HT-29 (cell line): ENCODE data around the gene ATP2B2. TPM values are rescaled to one million over a fixed set of nuclear protein-coding genes. Genes with fewer than 3 reads are reported as not detected.
A peak's percentile ranks its signal among the peaks of the same experiment; 100 is the strongest.

Source experiments
- DNase-seq: peaks from one replicate; pipeline ENCODE4 v3.0.0-alpha.2; 2015; ENCODE audit warnings: low spot score
- total RNA-seq: library from RNA; depleted of rRNA; stranded (reverse); fragments of >200 nt; shearing (Covaris generic); gene quantifications from 2 replicates; pipeline ENCODE4 v1.2.3, GENCODE V29; 2014

Gene ATP2B2
- total RNA-seq, 1 experiment from 2014 or later: not detected

DNA sequence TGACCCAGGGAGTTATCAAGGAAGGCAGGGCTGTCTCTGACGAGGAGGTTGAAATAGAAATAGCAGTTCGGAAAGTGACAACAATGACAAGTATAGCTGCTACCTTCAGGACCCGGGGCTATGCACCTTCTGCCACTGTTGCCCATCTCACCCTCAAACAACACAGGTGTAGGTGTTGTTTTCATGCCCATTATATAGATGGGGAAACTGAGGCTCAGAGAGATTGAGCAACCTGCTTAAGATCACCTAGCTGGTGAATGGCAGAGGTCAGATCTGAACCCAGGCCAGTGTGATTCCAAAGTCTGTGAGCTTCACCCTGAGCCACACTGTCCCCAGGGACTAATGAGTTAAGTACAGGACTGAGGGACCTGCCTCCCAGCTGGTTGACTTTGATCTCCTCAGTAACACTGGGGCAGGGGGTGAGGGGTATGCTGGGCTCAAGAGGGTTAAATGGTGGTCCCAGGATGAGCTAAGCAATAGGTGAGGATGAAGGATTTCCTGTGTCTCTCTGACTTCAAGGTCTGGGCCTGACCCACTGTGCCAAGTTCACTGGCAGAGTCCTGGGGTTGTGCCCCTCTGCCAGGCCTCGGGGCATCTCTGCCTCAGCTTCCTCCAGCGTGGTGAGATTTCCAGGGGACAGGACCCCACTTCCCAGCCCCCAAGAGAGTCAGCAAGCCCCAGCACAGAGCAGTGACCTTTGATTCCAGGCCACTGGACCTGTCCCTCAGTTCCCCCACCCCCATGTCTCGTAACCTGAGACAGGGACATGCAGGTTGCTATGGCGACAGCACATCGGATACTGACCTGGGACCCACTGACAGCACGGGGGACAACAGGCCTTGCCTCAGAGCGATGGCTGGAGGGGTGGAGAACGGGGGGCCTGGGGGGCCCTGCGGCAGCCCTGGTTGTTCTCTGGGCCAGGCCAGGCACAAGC is 35.0 kb downstream of the ATP2B2 start:
- DNase-seq: no peak

DNA sequence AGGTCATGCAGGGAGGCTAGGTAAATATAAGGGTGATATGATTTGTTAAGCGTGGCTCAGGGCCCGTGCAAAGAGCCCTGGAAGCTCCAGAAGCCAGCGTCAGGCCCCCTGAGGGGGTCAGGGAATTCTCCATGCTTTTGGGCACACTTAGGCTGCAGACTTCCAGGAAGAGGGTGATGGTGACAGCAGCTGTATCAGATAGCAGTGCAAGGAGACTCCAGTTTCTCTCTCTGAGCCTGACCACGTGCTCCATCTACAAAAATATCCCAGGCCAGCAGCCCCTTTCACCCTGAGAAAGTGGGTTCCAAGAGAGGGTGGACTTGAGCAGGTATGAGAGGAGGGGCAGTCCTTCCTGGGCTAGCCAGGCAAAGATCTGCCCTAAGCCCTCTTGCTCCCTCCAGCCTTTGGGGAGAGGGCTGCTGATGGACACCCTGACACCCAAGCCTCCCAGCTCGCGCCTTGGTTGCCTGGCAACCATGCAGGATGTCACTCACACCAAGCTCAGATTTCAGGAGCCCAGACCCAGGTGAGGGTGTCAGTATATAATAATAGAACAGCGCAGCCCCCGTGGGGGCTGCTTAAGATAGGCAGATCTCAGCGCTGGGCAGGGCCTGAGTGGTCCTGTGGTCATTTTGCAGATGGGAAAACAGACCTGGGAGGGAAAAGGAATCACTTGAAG is 35.8 kb downstream of the ATP2B2 start:
- no peak for DNase-seq

DNA sequence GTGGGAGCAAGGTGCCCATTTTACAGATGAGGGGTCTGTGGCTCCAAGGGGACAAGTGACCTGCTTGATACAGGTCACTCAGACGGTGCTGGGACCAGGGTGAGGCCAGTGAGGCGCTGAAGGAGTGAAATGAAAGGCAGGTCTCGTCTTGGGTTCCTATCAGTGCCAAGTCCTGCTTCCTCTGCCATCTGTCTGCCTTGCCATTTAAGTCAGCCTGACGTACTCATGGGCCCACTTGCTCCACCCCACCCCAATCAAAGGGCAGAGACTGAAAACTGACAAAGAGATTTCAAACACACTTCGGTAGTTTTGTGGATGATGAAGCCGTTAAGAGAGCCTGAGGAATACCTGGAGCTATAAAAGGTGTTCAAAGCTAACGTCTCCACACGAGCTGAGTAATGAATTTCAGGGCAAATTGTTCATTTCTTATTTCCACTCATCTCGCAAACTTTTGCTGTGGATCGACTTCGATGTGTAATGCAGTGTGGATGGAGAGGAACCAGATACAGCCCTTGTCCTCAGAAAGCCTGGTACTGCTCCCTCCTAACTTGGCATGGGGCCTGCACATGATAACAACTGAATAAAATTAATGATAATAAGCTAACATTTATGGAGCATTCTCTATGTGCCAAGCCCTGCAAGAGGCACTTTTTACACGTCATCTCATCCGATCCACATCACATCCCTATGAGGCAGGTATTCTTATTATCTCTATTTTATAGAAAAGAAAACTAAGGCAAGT is 36.6 kb downstream of the ATP2B2 start:
- DNase-seq: no peak

DNA sequence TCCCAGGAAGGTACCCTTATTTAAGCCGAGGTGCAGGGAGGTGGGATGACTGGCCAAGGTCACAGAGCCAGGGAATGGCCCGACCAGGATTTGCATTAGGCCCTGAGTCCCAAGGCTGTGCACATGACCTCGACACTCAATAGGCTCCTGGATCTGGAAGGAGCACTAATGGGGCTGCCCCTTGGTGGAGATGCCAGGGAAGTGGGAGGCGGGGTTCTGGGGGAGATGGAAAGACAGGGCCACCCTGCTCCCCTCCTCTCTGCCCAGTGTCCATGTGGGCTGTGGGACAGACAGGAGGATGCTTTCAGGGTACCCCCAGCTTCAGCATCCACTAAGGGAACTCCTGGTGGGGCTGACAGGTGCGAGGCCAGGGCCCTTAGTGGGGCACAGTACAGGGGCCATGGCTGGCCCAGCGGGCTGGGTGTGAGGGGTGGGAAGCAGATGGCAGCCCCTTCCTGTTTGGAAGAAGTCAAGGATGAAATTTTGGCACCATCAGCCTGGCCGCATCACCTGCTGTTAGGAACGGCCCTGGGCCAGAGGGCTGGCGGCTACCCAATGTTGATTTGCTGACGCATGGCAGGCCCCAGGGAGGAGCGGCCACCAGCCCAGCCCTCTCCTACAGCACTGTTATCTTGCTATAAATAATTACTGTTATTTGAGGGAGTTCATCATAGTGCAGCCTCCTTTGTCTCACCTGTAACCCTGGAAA is 37.3 kb downstream of the ATP2B2 start:
- no peak for DNase-seq

DNA sequence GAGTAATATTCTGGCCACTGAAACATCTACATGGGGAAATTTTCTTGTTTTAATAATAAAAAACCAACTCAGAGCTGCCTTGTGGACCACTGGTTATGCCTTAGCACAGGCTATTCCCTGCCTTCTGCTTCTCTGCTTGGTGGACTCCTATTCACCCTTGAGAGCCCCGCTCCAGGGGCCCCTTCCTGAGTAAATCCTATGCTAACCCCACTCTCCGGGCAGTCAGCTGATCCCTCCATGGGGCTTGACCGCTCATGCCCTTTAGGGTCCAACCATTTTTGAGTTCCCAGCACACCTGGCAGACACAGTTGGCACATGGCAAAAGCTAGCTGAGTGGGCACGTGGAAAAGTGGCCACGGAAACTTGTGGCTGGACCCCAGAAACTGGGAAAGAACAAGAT is 38.2 kb downstream of the ATP2B2 start:
- DNase-seq: no peak

DNA sequence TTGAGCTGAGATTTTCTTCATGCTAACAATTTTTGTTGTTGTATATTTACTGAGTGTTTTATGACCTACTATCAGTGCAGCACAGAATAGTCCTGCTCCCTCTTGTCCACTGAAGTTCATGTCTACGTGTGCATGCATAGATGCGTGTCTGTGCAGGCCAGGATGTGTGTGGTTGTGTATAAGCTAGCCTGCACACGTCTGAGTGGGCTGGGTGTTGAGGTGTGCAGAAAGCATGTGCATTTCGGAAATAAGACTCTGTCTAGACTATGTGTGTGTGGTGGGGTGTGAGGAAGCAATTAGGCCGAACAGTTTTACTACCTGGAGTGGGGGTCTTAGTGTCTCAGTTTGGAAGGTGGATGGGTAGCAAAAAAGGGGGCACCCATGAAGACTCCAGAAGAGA is 39.2 kb downstream of the ATP2B2 start:
- DNase-seq: no peak

DNA sequence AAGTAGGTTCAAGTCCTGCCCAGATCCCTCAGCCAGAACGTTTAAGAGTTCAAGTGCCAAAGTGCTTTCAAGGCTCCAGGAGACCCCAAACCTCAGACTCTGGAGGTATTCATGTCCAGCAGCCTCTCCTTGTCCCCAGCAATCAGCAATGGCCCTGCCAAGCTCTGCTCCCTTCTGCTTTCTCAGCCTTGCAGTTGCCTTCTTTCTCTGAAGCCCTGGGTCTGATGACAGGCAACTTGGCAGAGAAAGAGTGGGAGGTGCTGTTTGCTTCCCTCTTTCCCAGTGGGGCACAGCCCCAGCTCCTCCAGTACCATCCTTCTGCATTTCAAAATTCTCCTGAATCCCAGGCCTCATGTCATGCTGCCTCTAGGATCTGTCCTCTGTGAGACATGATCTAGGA is 40.2 kb downstream of the ATP2B2 start:
- DNase-seq: no peak

DNA sequence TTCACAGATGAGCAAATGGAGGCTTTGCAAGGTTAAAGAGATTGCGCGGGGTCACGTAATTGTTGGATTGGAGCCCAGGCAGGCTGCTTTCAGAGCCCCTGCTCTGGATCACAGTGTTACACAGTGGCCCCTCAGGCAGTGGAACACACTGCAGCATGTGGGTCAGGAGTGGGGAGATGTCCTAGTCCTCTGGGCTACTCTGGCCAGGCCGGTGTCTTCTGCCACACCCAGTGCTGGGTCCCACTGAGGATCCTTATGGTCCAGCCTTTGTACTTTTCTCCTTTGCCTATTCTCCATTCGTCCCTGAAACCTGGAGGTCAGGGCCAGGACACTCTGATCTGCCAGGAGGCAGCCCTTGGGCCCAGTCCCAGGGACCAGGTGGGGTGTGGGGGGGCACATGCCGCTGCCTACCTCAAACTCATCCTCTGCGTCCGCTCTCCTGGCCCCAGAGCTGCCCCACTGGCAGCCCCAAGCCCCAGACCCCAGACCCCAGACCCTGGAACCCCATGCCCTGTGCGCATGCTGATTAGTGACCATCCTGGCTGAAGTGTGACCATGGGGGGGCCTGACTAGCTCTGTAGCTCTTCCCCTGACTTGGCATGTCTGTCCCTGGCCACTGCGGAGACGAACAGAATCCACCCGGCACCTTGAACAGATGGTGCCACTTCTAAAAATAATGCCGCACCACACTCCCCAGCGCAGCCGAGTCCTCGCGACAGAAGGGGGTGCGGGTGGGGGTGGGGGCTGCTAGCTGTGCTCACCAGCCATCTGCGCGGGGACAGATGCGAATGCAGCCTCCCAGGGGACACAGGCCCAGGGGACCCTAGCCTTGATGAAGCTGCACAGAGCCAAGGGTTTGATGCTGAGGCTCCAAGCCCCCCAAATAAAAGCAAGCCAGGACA is 41.6 kb downstream of the ATP2B2 start:
- DNase-seq: no peak

DNA sequence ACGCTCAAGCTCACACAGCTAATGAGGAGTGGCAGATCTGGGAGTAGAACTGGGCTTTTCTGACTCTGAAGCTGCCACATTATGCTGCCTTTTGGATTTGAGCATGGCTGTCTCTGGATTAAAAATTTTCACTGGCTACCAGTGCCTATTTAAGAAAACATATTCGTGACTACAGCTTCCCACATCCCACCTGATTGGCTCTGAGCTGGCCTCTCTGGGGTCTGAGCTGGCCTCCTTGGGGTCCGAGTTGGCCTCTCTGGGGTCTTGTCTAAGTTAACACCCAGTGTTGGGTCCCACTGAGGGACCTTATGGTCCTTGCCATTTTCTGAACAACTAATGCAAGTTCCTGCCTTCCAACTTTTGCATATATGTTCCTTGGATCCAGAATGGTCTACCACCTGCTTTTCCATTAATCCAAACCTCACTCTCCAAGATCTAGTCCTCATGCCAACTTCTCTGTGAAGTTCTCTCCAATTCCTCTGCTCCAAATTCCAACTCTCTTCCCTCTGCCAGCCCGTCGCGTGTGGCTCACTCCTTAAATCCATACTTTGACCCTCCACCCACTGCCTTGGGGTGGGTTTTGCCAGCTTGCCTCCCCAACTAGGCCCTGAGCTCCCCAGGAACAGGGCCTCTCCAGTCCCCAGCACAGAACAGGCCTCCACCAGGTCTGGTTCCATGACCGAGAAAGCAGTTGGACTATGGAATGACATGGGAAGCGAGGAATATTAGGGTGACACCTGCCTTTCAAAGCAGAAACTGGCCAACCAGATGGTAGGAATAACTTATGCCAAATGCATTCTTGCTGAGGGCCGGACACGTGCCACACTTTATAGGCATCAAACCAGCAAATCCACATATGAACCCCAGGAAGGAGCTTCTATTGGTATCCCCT is 42.5 kb downstream of the ATP2B2 start:
- no peak for DNase-seq

DNA sequence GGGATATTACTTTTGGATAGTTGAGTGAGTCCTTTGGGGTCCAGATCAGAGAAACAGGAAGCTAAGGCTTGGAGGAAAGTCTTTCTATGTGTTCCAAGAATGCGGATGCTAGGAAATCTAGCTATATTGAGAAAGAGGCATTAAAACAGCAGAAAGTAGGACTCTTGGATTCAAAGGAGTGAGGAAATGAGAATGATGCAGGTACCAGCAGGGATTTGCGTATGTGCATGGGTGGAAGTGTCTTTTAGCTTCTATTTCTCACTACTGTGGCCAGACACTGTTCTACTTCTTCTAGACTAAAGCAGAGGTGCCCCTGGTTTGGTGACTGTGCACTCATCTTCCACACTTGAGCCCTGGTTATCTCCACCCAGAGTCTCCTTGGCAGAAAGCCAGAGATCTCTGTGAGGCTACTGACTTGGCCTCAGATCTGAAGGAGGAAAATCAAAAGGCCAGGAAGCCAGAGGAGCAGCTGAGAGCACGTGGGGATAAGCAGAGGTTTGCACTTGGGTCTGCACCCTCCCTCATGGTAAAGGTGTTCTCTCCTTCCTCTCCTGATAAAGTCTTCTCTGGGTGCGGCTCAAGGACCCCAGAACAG is 44.3 kb downstream of the ATP2B2 start:
- DNase-seq: no peak

DNA sequence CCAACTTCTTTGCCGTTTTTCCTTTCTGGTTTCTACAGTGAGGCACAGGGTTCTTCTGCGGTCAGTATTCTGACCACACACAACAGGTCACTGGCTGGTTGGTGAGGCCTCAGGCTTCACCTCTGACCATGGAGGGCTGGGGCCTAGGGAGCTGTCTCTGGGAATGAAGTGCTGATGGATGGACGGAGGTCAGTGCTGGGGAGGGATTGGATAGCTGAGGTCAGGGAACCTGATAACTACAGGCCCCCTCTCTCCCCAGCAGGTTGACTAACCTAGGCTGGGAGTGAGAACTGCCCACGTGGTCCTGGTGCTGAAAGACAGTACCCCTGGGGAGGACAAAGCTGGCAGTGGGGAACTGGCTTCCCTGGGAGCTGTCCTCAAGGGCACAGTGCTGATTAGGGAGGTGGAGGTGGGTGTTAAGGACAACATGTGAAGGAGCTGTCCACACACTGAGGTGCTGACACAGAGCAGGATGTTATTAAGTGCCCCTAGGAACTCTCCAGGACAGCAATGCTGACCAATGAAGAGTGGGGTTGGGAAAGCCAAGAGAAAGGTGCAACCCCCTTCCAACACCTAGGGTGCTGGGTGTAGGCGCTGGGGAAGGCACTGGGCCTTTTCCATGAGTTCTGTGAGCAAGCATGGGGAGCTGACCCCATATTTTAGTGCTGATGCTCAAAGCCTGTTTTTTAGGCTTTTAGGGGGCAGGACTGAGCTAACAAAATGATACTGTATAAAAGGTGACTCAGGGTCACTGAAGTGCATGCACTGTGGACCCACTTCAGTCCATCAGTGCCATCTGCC is 45.2 kb downstream of the ATP2B2 start:
- peak; percentile 62 for DNase-seq

DNA sequence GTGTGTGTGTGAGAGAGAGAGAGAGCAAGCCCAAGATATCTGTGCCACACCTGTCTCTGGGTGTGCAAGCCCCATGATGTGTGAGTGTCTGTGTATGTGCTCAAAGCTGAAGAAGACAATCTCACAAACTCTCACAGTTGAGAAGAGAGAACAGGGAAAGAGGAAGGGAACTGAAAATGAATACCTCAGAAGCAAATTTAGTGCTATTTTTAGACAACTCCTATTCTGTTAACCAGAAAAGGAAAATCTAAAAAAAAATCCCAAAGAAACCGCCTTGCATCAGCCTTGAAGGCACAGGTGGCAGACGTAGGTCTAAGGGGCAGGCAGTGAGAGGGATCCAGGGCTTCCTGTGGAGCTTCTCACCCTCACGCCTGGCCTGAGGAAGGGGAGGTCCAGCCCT is 47.8 kb downstream of the ATP2B2 start:
- no peak for DNase-seq

DNA sequence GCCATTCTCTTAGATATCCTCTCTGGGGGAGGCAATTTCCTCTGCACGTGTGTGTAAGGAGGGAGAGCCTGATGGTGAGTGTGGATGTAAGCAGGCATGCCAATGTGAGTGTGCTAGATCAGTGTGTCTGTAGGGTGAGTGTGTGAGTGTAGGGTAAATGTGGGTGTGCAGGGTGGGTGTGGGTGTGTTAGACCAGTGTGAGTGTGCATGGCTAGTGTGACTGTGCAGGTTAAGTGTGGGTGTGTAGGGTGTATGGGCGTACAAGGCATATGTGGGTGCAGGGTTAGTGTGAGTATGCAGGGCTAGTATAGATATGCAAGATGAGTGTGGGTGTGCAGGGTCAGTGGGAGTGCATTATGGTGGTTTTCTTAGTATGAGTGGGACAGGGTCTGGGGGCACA is 48.4 kb downstream of the ATP2B2 start:
- DNase-seq: no peak

DNA sequence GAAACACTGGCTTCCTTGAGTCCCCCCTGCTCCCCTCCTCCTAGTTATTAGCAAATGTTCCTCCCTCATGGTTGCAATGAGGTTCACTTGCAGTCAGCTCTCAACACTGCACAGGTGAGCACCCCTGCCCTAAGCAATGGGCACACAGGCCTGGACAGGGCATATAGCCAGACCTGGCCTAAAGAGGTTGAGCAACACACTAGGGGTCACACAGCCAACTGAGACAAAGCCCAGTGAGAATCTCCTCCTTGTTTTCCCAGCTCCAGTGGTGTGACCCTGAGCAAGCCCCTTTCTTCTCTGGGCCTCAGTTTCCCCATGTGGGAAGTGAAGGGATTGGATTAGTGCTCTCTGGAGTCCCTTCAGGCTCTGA is 49.9 kb downstream of the ATP2B2 start:
- no peak for DNase-seq

DNA sequence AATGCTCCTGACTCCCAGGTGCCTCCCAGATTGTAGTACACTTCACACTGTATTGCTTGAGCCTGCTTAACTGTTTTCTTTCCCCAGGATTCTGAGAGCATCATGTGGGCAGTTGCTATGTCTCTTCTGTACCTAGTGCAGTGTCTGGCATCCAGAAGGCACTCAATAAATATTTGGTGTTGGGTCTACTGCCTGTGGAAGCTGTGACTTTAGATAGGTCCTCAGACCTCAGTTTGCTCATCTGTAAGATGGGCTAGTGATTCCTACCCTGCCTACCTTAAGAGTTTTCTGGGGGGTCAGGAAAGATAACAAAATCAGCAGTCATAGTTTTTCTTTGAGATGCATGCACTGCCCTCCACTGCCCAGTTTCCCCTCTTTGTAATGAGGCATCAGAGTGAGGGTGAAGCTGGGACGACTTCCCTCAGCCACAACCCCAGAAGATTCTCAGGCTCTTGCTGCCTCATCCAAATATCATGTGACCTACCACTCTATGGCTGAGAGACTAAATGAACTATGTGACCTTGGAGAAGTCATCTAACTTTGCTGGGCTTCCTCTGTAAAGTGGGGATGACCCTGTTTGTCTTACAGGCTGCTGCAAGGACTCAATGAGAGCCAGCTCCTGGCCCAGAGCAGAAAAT is 50.4 kb downstream of the ATP2B2 start:
- no peak for DNase-seq

DNA sequence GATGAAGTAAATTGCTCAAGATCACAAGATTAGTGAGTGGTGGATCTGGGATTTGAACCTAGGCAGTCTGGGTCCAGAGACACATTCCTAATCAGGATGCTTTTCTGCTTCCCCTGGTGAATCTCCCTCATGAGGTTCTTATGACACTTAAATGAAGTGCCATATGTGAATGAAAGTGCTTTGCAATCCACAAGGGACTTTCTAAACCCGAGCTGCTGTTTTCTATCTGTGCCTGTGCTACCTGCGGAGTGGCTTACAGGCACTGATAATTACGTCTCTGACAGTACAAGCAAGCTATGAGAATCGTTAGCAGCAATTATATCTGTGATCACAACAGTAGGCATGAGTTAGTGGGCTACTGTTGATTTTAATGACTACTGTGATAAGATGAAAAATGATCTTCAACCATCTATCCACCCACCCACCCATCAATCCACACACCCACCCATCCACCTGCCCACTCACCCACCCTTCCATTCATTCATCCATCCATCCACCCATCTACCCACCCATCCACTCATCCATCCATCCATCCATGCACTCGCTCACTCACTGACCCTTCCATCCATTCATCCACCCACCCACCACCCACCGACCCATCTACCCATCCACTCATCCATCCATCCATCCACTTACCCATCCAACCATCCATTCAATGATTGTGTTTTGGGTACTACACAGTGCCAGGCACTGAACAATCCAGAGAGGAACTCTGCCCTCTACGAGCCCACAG is 51.8 kb downstream of the ATP2B2 start:
- DNase-seq: no peak
